Thoracic aorta endothelial cell (primary cell): ENCODE data around the gene ZNF653. TPM values are rescaled to one million over a fixed set of nuclear protein-coding genes. Genes with fewer than 3 reads are reported as not detected.

Experiments
- small RNA-seq: library from RNA; depleted of rRNA; stranded (forward); fragments of <200 nt; gene quantifications from one replicate; pipeline ENCODE3, GENCODE V24; 2012
- total RNA-seq: library from RNA; depleted of rRNA; stranded (reverse); fragments of >200 nt; gene quantifications from 2 replicates; pipeline ENCODE4 v1.2.3, GENCODE V29; 2012

ZNF653 gene, protein sequence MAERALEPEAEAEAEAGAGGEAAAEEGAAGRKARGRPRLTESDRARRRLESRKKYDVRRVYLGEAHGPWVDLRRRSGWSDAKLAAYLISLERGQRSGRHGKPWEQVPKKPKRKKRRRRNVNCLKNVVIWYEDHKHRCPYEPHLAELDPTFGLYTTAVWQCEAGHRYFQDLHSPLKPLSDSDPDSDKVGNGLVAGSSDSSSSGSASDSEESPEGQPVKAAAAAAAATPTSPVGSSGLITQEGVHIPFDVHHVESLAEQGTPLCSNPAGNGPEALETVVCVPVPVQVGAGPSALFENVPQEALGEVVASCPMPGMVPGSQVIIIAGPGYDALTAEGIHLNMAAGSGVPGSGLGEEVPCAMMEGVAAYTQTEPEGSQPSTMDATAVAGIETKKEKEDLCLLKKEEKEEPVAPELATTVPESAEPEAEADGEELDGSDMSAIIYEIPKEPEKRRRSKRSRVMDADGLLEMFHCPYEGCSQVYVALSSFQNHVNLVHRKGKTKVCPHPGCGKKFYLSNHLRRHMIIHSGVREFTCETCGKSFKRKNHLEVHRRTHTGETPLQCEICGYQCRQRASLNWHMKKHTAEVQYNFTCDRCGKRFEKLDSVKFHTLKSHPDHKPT
- 3.9 and 4.0 TPM in 2 replicates for total RNA-seq

DNA sequence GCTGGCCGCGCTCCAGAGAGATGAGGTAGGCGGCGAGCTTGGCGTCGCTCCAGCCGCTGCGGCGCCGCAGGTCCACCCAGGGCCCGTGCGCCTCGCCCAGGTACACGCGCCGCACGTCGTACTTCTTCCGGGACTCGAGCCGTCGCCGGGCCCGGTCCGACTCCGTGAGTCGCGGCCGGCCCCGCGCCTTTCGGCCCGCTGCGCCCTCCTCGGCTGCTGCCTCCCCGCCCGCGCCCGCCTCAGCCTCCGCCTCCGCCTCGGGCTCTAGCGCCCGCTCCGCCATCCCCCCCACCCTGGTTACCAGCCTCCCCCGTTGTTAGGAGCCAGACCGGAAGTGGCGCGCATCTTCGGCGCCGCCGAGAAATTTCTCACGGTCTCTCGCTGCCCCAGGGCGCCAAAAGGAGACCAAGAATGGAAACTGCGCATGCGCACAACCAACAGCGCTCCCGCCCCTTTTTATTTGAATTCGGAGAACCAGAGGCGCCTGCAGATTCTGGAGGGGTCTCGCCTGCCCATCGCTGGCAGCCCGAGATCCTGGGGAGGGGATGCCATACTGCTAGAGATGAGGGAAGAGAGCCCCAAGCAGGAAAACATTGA is at the start of gene ZNF653:
Gene ZNF653, minus strand, starts transcription at position 336 of the 597 bp plus-strand sequence. Its CDS starts 53 bp downstream, at position 283.

DNA sequence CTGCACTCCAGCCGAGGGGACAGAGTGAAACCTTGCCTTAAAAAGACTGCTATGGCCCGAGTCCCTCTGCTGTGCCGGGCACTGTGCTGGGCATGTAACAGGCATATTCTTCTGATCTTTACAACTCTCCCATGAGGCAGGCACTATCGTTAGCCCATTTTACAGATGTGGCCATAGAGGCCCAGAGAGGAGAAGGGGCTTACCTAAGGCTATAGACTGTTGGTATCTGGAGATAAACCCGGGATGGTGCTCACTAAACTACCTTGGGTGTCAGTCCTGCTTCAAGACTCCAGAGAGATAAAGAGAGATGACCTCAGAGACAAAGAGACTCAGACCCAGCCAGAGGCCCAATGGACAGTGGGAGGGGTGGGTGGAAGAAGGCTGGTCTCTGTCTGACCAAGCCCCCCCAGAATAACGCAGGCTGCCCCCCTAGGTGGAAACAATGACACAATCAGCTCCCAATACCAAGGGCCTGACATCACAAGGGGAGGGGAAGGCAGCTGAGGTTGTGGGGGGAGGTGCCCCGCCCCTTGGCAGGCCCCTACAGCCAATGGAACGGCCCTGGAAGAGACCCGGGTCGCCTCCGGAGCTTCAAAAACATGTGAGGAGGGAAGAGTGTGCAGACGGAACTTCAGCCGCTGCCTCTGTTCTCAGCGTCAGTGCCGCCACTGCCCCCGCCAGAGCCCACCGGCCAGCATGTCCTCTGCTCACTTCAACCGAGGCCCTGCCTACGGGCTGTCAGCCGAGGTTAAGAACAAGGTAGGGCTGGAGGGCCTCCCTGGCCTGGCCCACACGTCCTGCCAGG is 32.8 kb upstream of the ZNF653 start, which contains the start of gene CNN1:
Gene CNN1, plus strand, starts transcription at position 620 of the 805 bp plus-strand sequence. Its CDS starts 77 bp downstream, at position 697.

DNA sequence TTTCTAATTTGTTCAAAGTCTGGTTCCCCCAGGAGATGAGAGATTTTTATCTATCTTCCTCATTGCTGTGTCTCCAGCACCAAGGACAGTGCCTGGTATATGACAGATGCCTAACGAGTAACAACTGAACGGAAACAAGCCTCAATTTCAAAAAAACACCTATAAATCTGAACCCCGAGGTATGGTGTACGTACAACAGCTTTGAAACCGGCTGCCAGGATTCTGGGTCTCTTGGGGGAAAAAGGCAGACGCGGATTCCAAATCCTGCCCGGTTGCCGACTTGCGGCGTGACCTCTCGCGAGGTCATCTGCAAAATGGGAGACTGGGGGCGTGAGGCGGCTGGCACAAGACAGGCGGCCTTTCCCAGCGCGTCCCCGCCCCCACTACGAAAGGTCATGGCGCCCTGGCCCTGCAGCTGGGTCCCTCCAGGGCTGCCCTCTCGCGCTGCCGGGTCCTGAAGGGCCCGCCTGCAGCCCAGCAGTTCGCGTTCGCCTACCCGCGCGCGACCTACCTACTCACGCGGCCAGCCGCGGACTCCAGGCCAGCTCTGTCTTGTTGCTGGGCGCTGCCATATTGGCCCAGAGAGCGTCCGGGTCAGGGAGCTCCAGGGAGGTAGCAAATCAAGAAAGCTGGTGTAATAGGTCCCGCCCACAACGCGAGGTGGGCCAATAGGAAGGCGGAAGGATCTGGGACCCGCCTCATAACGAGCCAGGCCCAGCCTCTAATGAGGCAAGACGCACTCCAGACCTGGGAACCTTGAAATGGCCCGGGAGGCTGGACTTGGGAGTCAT is 23.1 kb upstream of the ZNF653 start, which contains the start of gene ECSIT:
Gene ECSIT, minus strand, starts transcription at position 584 of the 791 bp plus-strand sequence. CDS start 9,964 bp downstream, outside the sequence.

DNA sequence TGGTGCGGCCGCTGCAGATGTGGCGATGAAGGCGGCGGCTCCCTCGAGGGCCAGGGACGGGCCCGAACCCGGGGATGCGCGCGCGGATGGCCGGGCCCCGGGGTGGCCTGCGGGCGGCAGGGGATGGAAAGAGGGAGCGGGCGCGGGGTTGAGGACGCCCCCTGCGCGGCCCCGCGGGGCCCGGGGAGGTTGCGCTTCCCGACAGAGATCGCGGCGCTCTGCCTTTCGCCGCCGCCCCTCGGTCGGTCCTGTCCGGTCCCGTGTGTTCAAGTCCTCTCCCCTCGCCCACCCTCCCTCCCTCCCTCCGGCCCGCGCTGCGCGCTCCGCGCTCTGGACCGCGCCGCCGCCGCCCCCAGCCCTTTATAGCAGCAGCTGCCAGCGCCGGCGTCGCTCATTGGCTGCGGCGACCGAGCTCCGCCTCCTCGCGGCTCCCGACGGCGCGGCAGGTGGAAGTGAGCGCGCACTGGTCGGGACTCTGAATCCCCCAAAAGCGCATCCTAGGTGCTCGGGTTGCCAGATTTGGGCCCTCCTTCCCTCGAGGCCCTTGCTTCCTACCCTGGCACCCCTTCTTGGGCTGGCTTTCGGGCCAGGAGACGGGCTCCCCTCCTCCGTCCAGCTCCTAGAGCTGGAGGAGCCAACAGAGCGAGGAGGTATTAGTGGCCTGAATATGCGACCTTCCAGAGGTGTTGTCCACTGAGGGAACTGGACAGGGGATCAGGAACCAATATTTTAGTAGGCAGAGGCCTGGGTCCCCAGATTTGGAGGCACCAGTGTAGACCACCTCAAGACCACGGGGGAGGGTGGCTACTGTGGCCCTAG is 24.7 kb downstream of the ZNF653 start, which contains the start of gene ELAVL3:
Gene ELAVL3, minus strand, starts transcription at position 332 of the 819 bp plus-strand sequence. CDS start 438 bp downstream, outside the sequence.

DNA sequence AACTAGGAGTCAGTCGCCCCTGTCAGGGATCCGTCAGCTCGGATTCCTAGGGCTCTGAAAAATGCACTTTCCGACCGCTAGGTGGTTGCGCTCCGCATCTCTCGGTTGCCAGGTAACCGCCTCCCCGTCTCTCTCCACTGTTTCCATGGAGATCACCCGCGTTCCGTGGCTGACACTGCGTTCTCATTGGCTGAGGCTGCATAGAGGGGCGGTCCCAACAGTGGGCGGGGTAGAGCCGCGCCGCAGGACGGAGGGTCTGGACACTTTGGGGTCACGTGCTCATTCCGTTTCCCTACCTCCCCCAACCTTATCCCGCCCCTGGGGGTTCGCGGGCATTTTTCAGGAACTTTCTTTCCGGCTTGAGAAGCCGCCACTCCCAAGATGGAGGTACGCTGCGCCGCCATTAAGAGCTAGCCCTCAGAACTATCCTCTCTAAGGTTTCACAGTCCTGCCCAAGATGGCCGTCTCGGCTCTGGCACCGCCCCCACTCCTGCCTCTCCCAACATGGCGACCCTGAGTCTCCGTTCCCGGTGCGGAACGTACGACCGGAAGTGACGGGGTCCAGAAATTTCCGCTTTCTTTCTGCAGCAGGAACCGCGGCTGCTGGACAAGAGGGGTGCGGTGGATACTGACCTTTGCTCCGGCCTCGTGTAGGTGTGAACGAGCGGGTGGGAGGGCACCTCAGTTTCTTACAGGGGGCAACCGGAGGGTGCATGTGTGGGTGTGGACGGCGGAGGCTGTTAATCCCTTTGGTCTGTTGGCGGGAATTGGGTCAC is 70.4 kb downstream of the ZNF653 start, which contains the start of the genes ODAD3 and PRKCSH:
Gene ODAD3, minus strand, starts transcription at position 65 of the 776 bp plus-strand sequence. CDS start 105 bp downstream, outside the sequence.
Gene PRKCSH, plus strand, starts transcription at position 579 of the 776 bp plus-strand sequence. CDS start 483 bp downstream, outside the sequence.

Small RNAs within 50 kb of the gene (small RNA-seq; reads per million reads assigned to genes)
- gene MIR7974: not detected
- gene RN7SL833P: not detected

Other genes starting within 250 kb of the ZNF653 start
- gene DOCK6, start 243.3 kb downstream of the ZNF653 start, total RNA-seq: 113 and 160 TPM in 2 replicates
- gene TSPAN16, start 209.7 kb downstream of the ZNF653 start, total RNA-seq: not detected in 2 replicates
- 44.4 and 51.0 TPM in 2 replicates for gene RAB3D, start 166.2 kb downstream of the ZNF653 start, total RNA-seq
- gene TMEM205, start 159.6 kb downstream of the ZNF653 start, total RNA-seq: 97.9 and 112 TPM in 2 replicates
- 7.6 and 9.6 TPM in 2 replicates for gene CCDC159, start 159.3 kb downstream of the ZNF653 start, total RNA-seq
- gene PLPPR2, start 150.4 kb downstream of the ZNF653 start, total RNA-seq: 10.0 and 11.3 TPM in 2 replicates
- gene SWSAP1, start 131.2 kb downstream of the ZNF653 start, total RNA-seq: 0.80 and 1.2 TPM in 2 replicates
- gene EPOR, start 121.5 kb downstream of the ZNF653 start, total RNA-seq: 7.7 and 9.0 TPM in 2 replicates
- 2.9 and 3.9 TPM in 2 replicates for gene RGL3, start 86.5 kb downstream of the ZNF653 start, total RNA-seq
- 0.50 TPM in 1 of 2 replicates, not detected in the other for gene ODAD3, start 70.7 kb downstream of the ZNF653 start, total RNA-seq
- 120 and 121 TPM in 2 replicates for gene PRKCSH, start 70.2 kb downstream of the ZNF653 start, total RNA-seq
- gene ELAVL3, start 24.8 kb downstream of the ZNF653 start, total RNA-seq: not detected in 2 replicates
- gene ECSIT, start 23.3 kb upstream of the ZNF653 start, total RNA-seq: 25.7 and 31.1 TPM in 2 replicates
- 0.13 TPM in 1 of 2 replicates, not detected in the other for gene CNN1, start 33.0 kb upstream of the ZNF653 start, total RNA-seq
- 25.1 and 27.8 TPM in 2 replicates for gene ELOF1, start 53.4 kb upstream of the ZNF653 start, total RNA-seq
- not detected in 2 replicates for gene ACP5, start 71.8 kb upstream of the ZNF653 start, total RNA-seq
- 17.6 and 18.6 TPM in 2 replicates for gene ZNF627, start 91.6 kb upstream of the ZNF653 start, total RNA-seq
- gene ZNF823, start 233.1 kb upstream of the ZNF653 start, total RNA-seq: 6.4 and 6.9 TPM in 2 replicates